Spleen (tissue), 11 donors: ENCODE results near the gene ANO7. TPM values are rescaled to one million over a fixed set of nuclear protein-coding genes. Genes with fewer than 3 reads are reported as not detected.

Experiments used
- DNase-seq: peaks from one replicate; pipeline ENCODE4 v3.0.0-alpha.2; 2020
- H3K27ac ChIP-seq, 8 donors: fragments of 200-600 bp; sonication (generic) in 7 of 8; 1 replicate in 4 of 8; 2 replicates in 4 of 8; pipeline versions ENCODE4 v1.5.0 to v1.8.0; 2016 to 2021; ENCODE audit warnings: inconsistent platforms in 4 of 8, mild to moderate bottlenecking in 4 of 8, moderate library complexity in 1 of 8
- H3K27me3 ChIP-seq, 7 donors: fragments of 200-600 bp; sonication (generic) in 6 of 7; replicated peaks in 1 of 7; 1 replicate in 4 of 7; 2 replicates in 3 of 7; pipeline versions ENCODE4 v1.5.0 to v1.8.0; 2016 to 2021; ENCODE audit warnings: inconsistent platforms in 3 of 7, mild to moderate bottlenecking in 1 of 7
- H3K36me3 ChIP-seq, 6 donors: fragments of 200-600 bp; sonication (generic) in 5 of 6; 1 replicate in 4 of 6; 2 replicates in 2 of 6; pipeline versions ENCODE4 v1.5.0 to v1.8.0; 2016 to 2021; ENCODE audit warnings: inconsistent platforms in 2 of 6
- H3K4me1 ChIP-seq, 6 donors: fragments of 200-600 bp; sonication (generic) in 5 of 6; 1 replicate in 3 of 6; 2 replicates in 3 of 6; pipeline versions ENCODE4 v1.5.0 to v1.8.0; 2016 to 2021; ENCODE audit warnings: inconsistent platforms in 3 of 6
- H3K4me3 ChIP-seq, 8 donors: fragments of 200-600 bp; sonication (generic) in 7 of 8; 1 replicate in 4 of 8; 2 replicates in 4 of 8; pipeline versions ENCODE4 v1.5.0 to v1.8.0; 2016 to 2021; ENCODE audit warnings: inconsistent platforms in 4 of 8, mild to moderate bottlenecking in 4 of 8, moderate library complexity in 2 of 8
- H3K9me3 ChIP-seq, 8 donors: fragments of 200-600 bp; sonication (generic) in 7 of 8; 1 replicate in 4 of 8; 2 replicates in 4 of 8; pipeline versions ENCODE4 v1.5.0 to v1.8.0; 2016 to 2021; ENCODE audit warnings: inconsistent platforms in 4 of 8
- CTCF ChIP-seq, 11 experiments: fragments of 200-600 bp in 7 of 11; fragments of 450-650 bp in 4 of 11; sonication (generic) in 4 of 11; IDR thresholded peaks in 8 of 11; conservative IDR thresholded peaks in 3 of 11; 1 replicate in 7 of 11; 2 replicates in 4 of 11; pipeline versions ENCODE4 v1.4.0 to v1.8.0; 2016 to 2021; ENCODE audit warnings: antibody characterized with exemption in 11 of 11, inconsistent platforms in 4 of 11, mild to moderate bottlenecking in 1 of 11
- POLR2A ChIP-seq, 3 donors: fragments of 450-650 bp; IDR thresholded peaks; one replicate each; pipeline ENCODE4 v1.5.1; 2017; ENCODE audit warnings: antibody characterized with exemption in 3 of 3, mild to moderate bottlenecking in 1 of 3
- POLR2AphosphoS5 ChIP-seq, 3 donors: sonication (generic); formaldehyde crosslinking; IDR thresholded peaks; one replicate each; pipeline ENCODE4 v1.5.1; 2017; ENCODE audit warnings: antibody characterized with exemption in 3 of 3
- WGBS, 5 donors: extraction: QIAGEN DNeasy Blood & Tissue Kit in 3 of 5; methylation state at CpG; one replicate each; pipeline versions ENCODE4 v1.1.5 to v1.1.7; 2013 to 2018; 5-methylcytosine and 5-hydroxymethylcytosine counted together
- intact Hi-C: fragments of 100-400 bp; cut with DNase I; formaldehyde crosslinking; loops from one replicate; pipeline ENCODE4 v1.15.0; 2023; ENCODE audit warnings: low total_unique reads
- polyA plus RNA-seq, 3 donors: library from polyadenylated mRNA; stranded (reverse); fragments of 200-250 nt; gene quantifications; one replicate each; pipeline ENCODE4 v1.2.1, GENCODE V29; 2013
- total RNA-seq, 7 donors: library from RNA; depleted of rRNA in 3 of 7; stranded (reverse); fragments of >200 nt in 3 of 7; fragmentation: NEBNext Ultra II Directional in 4 of 7; extraction: Animal tissue kit (Norgen Biotek cat#: 25700) in 4 of 7; gene quantifications; one replicate each; pipeline versions ENCODE4 v1.1.0 to v1.2.1, GENCODE V29; 2016 to 2021
- donor health status: healthy with polysubstance abuse.
- donor health status: DM: no; HTN: no; CAD: no; lungs with moderate emphysema.
- donor health status: DM: no; HTN: no; CAD: no.
- donor health status: Bipolar disorder and iron deficiency.
- donor health status: healthy.
- donor health status: DM: no; HTN: no; CAD: no.
- donor health status: DM: yes; HTN: yes; CAD: no.

ANO7 gene
- total and polyA plus RNA-seq, 10 donors, result 0.46 to 3.5 (median 2.4) TPM

- TF ChIP-seq CTCF (IDR thresholded peaks at IDR 0.05 in 8 of 11, conservative IDR thresholded peaks at IDR 0.05 in 3 of 11) (no peak), POLR2A (IDR thresholded peaks at IDR 0.05) (no peak), POLR2AphosphoS5 (IDR thresholded peaks at IDR 0.05) (no peak)
- H3K27ac ChIP-seq, result no peak overlapping the region
- DNase-seq, result peak; percentile 65
- intact Hi-C loops, result no loop called here
- peaks cover 3 to 82% (median 70%) of the 10 kb centered on the region in 6 donors for H3K36me3 ChIP-seq
- WGBS, 5 donors, result 90 to 97% (median 94%) methylated on average over 11 to 26 of the region's 26 CpGs
- no peak overlapping the region for H3K4me3 ChIP-seq
- no peaks in the 10 kb centered on the region for H3K9me3 ChIP-seq
- H3K4me1 ChIP-seq, result peaks cover 0 to 41% (median 26%) of the 10 kb centered on the region in 6 donors
- H3K27me3 ChIP-seq, result no peaks in the 10 kb centered on the region
Observed at GRCh38 chr2:241228081-241228859, 39.8 kb downstream of the ANO7 start.

- DNase-seq, result peak; percentile 68
- H3K27ac ChIP-seq, result no peak overlapping the region
- H3K27me3 ChIP-seq, result no peaks in the 10 kb centered on the region
- no peak overlapping the region for H3K4me3 ChIP-seq
- no peaks in the 10 kb centered on the region for H3K9me3 ChIP-seq
- peaks cover 3 to 89% (median 76%) of the 10 kb centered on the region in 6 donors for H3K36me3 ChIP-seq
- TF ChIP-seq POLR2AphosphoS5 (IDR thresholded peaks at IDR 0.05), result peak; percentile 44 to 60 (median 46)
- no peak for TF ChIP-seq CTCF (IDR thresholded peaks at IDR 0.05 in 8 of 11, conservative IDR thresholded peaks at IDR 0.05 in 3 of 11)
- H3K4me1 ChIP-seq, result peaks cover 0 to 37% (median 21%) of the 10 kb centered on the region in 6 donors
- intact Hi-C loops, result no loop called here
- WGBS, 5 donors, result 59 to 79% (median 68%) methylated on average over 19 to 20 of the region's 20 CpGs
Observed at GRCh38 chr2:241228860-241229516, 40.5 kb downstream of the ANO7 start.

GRCh38 chr2:241229563-241230401, 41.3 kb downstream of the ANO7 start:
- Histone ChIP-seq H3K9me3 (no peaks in the 10 kb centered on the region), H3K4me1 (peaks cover 0 to 29% (median 14%) of the 10 kb centered on the region in 6 donors), H3K27ac (no peak overlapping the region), H3K4me3 (no peak overlapping the region), H3K27me3 (no peaks in the 10 kb centered on the region), H3K36me3 (peaks cover 3 to 97% (median 84%) of the 10 kb centered on the region in 6 donors)
- intact Hi-C loops, result no loop called here
- TF ChIP-seq POLR2AphosphoS5 (IDR thresholded peaks at IDR 0.05) (peak in 1 of 3 donors; percentile 25), POLR2A (IDR thresholded peaks at IDR 0.05) (no peak)
- peak; percentile 46 for DNase-seq
- 87 to 93% (median 88%) methylated on average over 26 to 29 of the region's 29 CpGs for WGBS, 5 donors

- 95 to 97% (median 96%) methylated on average over 10 to 19 of the region's 19 CpGs for WGBS, 5 donors
- no peaks in the 10 kb centered on the region for H3K9me3 ChIP-seq
- H3K36me3 ChIP-seq, result peaks cover 3 to 100% (median 90%) of the 10 kb centered on the region in 6 donors
- peaks cover 0 to 30% (median 15%) of the 10 kb centered on the region in 6 donors for H3K4me1 ChIP-seq
- no peak overlapping the region for H3K4me3 ChIP-seq
- TF ChIP-seq CTCF (IDR thresholded peaks at IDR 0.05 in 8 of 11, conservative IDR thresholded peaks at IDR 0.05 in 3 of 11), result no peak
- TF ChIP-seq POLR2A (IDR thresholded peaks at IDR 0.05), result no peak
- TF ChIP-seq POLR2AphosphoS5 (IDR thresholded peaks at IDR 0.05), result peak in 2 of 3 donors; percentile 18 to 19
- no peak overlapping the region for H3K27ac ChIP-seq
- intact Hi-C loops, result no loop called here
- H3K27me3 ChIP-seq, result no peaks in the 10 kb centered on the region
- peak; percentile 45 for DNase-seq
Observed at GRCh38 chr2:241230435-241230834, 42.0 kb downstream of the ANO7 start.
